Stimulated activated CD4-positive, alpha-beta T cell treated with anti-CD3 and anti-CD28 coated beads, Interleukin-15, amount 100 ng/mL, for 48 hours (primary cell): ENCODE data around the gene ZSCAN21.

Experiments used
- DNase-seq, 2 donors: peaks; one replicate each; pipeline ENCODE4 v3.0.0-alpha.2; 2020; ENCODE audit warnings: low read depth in 2 of 2

The ZSCAN21 gene

DNA sequence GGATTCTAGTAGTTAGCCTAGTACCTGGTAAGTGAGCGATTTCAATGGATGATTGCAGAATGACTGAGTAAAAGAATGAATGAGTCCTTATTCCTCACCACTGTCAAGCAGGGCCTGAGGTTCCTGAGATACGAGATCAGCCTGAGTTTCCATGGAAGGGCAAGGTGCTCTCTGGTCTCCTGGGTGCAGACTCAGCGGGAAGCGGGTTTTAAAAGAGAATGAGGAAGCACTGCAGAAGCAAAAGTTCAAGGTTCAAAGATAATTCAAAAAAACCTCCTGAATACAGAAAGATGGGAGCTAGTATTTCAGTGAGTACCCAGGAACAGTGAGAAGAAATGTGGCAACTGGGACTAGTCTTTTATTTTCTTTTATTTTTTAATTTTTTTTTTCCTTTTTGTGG lies 27.6 kb downstream of the ZSCAN21 start:
- no peak for DNase-seq

DNA sequence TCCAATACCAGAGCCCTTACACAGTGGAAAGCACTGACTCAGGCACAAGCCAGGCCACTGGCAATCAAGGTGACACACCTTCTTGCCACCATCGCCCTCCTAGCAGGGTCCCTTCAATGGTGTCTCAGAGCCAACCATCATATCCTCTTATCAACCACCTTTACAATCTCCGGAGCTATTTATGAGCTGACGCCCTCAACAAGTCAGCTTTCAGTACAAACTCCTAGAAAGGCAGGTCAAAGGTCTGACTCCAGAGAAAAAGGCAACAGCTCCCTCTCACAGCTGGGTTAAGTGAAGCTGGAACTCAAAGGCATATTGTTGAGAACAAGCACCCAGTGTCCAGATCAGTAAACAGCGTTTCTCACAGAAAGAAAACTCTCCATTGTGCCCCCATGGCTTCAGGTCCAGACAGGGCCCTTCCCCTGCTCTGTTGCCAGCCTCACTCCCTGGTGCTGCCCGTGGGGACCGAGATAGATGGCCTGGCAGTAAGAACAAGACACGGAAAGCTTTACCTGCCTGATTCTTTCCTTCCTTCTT lies 29.5 kb downstream of the ZSCAN21 start:
- DNase-seq: no peak

DNA sequence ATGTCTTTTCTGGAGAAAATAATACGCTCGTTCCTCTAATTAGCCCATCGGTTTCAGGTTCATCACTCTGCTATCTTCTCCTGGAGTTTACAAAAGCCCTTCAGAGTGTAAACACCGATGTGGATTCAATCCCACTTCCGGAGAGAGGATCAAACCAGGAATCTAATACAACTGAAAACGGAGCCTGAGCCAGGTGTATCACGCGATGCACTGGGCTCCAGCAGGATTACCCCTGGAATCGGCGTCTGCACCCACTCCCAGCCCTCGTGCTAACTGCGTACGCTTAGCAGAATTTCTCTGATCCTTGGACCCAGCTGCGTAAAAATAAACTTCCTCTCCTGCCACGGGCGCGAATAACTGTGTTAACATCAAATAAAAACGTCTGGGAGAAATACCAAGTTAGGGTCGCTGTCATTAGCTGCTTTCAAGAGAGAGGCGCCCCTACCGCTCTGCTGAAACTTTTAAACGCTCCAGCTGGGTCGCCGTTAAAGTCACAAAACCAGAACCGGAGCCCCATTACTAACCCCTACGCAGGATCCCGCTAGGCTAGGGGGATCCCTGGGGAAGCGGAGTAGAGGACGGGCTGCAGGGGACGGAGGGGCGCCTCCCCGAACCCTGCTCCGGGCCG lies 31.4 kb downstream of the ZSCAN21 start:
- DNase-seq: no peak

DNA sequence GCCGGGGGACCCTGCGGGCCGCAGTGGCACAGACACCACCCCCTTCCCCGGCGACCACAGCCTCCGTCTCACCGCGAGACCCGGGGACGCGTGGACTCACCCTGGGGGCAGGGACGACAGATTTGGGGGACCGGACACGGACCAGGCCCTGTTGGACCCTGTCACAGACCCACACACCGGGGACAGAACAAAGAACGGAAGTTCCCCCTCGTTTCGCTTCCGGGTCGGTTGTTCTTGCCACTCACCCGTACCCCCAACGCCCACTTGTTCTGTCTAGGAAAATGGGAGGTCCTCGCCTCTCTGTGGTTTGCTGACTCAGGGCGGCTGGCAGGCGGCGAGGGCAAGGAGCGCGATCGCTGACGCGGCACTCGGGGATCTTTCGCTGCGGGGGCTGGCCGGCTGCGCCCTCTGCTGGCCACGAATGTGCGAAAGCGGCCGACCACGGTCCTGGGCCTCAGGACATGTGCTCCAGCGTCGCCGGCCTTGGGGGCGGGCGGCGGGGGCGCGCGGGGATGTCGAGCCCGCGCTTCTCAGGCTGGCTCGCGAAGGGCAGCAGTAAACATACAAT lies 32.0 kb downstream of the ZSCAN21 start, which contains the start of gene ZNF3:
ZNF3 (minus strand) TSS at position 189 of the 568 bp plus-strand sequence. CDS start 4,366 bp downstream, outside the sequence.
- peak; percentile 98 for DNase-seq

DNA sequence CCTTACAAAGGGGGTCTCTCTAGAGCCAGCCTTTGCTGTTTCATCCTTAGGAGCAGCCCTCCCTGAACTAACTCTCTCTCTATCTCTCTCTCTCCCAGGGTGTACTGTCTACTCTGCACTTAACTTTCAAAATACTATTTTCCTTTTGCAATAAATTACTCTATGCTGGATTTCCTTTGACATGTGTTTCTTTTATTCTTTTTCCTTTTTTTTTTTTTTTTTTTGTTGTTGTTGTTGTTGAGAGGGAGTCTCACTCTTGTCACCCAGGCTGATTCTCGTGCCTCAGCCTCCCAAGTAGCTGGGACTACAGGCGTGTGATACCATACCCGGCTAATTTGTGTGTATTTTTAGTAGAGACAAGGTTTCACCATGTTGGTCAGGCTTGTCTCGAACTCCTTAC lies 33.4 kb downstream of the ZSCAN21 start:
- no peak for DNase-seq

DNA sequence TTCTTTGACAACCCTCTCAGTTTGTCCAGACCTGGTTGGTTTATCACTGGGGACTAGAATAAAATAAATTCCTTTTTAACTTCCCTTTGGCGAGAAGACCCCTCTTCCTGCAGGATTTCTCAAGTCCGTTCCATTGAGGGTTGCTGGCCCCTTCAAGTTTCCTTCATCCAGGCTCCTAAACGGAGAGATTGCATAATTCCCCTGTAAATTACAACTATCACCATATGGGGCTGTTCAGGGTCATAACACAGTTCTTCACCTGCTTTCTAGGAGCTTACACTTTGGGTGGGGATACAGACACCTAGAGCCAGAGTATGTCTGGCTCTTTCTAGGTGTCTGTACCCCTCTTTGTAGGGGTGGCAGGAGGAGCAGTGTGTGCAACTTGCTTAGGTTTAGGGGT lies 35.9 kb downstream of the ZSCAN21 start:
- no peak for DNase-seq

DNA sequence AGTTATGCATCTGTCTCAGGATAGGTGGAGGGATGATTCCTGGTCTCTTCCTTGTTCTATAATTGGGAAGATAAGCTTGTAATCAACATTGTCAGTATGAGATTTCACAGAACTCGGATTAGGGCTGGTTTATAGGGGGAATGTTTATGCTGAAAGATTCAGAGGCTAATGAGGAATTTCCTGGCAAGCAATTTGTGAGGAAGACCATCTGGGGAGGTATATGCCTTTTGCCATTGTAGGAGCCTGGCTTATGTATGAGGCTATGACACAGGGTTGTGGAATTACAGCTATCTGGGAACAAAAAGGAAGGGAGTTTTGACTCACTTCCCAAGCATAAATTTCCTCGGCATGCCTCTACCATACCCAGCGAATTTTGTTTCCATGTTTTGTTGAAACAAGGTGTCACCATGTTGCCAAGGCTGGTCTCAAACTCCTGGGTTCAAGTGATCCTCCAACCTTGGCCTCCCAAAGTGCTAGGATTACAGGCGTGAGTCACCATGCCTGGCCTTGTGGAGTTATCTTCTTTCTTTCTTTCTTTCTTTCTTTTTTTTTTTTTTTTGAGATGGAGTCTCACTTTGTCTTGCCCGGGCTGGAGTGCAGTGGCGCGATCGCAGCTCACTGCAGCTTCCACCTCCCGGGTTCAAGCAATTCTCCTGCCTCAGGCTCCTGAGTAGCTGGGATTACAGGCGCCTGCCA lies 37.6 kb downstream of the ZSCAN21 start:
- no peak for DNase-seq

DNA sequence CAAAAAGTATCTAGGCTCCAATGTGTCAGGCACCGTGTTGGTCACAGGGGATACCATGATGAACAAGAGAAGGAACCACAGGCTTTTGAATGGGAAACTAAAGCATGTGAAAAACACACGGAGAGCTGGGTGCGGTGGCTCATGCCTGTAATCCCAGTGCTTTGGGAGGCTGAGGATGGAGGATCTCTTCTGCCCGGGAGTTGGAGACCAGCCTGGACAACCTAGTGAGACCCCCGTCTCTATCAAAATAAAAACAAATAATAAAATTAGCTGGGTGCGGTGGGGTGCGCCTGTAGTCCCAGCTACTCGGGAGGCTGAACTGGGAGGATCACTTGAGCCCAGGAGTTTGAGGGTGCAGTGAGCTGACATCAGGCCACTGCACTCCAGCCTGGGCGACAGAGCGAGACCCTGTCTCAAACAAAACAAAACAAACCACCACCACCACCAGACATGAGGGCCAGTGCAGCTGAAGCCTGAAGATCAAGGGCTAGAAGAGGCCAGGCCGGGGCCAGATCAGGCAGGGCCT lies 38.6 kb downstream of the ZSCAN21 start:
- DNase-seq: no peak

DNA sequence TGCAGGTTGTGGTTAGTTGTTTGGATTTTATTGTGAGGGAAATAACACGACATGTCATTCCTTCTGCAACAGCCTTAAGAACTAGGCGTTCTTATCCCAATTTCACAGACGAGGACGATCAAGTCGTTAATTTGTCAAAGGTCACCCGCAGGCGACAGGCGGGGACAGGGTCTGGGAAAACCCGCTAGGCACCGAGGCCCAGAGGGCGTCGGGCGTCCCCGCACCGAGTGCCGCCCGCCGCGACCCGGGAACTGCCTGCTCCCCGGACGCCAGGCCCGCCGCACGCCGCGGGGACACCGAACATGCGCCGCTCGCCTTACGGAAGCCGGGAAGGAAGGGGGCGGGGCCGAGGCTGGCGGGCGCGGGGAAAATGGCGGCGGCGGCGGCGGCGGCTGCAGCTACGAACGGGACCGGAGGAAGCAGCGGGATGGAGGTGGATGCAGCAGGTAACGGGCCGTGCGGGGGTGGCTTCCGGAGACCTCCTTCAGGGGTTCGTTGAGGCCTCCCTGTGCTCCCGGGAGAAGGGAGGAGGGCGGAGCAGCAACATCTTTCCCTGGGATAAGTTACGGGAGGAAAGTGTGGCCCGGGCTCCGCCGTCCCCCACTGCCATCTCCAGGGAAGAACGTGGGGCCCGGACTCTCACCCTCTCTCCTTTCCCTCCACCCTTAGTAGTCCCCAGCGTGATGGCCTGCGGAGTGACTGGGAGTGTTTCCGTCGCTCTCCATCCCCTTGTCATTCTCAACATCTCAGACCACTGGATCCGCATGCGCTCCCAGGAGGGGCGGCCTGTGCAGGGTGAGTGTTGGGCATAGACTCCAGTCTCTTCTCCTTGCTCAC lies 39.3 kb downstream of the ZSCAN21 start, which contains the start of gene COPS6:
COPS6 (plus strand) TSS at position 349 of the 837 bp plus-strand sequence; CDS start at position 371, 22 bp downstream.
- DNase-seq: peak; percentile 64 to 84

DNA sequence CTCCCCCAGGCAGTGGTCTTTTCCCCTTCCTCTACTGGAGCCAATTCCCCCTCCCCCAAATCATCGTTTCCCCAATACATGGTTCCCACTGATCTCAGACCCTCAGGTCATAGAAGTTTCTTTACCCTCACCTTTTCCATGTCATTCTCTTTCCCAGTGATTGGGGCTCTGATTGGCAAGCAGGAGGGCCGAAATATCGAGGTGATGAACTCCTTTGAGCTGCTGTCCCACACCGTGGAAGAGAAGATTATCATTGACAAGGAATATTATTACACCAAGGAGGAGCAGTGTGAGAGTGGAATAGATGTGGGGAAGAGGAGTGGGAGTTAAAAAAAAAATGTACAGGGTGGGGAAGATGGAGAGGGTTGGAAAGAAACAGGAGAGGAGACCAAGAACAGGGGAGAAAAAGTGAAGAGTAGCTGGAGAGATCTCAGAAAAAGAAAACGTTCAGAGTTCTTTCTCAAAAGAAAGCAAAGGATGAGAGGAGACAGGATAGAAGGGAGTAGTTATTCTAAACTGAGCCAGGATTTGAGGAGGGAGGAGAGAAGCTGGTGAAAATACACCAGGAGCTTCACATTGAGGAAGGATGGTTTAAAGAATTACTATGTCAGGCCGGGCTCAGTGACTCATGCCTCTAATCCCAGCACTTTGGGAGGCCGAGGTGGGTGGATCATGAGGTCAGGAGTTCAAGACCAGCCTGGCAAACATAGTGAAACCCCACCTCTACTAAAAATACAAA lies 40.1 kb downstream of the ZSCAN21 start:
- DNase-seq: no peak

DNA sequence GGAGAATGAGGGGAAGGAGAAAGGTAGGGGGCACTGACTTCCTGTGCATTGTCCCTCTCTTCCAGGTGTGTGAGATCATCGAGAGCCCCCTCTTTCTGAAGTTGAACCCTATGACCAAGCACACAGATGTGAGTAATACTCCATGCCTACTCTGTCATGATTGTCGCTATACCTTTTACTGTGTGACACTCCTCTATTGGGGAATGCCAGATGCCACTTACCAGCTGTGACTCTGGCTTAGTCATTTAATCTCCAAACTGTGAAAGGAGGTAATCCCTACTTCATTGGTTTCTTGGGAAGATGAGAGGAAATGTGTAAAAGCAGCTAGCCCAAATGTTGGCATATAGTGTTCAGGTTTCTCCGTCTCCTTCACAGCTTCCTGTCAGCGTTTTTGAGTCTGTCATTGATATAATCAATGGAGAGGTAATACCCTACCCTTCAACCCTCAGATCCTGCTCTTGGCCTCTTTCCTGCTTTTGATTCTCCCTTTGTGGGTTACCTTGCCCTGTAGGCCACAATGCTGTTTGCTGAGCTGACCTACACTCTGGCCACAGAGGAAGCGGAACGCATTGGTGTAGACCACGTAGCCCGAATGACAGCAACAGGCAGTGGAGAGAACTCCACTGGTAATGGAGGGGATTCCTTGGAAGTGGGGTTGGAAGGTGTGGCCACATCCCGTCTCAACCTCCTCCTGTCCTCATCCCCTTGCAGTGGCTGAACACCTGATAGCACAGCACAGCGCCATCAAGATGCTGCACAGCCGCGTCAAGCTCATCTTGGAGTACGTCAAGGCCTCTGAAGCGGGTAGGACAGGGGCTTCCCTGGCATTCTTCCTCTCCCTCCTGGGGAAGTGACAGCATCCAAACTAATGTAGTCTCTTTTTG lies 41.2 kb downstream of the ZSCAN21 start:
- no peak for DNase-seq

DNA sequence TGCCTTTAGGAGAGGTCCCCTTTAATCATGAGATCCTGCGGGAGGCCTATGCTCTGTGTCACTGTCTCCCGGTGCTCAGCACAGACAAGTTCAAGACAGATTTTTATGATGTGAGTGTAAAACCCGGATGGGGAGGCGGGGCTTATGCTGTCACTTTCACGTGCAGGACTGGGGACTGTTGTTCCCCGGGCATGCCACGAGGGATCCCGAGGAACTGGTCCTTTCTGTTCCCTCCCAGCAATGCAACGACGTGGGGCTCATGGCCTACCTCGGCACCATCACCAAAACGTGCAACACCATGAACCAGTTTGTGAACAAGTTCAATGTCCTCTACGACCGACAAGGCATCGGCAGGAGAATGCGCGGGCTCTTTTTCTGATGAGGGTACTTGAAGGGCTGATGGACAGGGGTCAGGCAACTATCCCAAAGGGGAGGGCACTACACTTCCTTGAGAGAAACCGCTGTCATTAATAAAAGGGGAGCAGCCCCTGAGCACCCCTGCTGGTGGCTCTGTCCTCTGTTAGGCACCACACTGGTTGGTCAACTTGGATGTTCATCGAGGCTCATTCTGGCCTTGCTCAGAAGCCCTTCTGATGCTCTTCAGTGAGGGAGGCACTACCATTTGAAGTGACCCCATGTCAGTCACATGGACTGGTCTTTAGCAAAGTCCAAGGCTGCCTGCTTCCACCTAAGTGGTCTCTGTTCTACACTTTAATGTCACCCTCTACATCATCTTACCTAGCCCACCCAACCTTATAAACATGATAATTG lies 42.0 kb downstream of the ZSCAN21 start:
- no peak for DNase-seq

DNA sequence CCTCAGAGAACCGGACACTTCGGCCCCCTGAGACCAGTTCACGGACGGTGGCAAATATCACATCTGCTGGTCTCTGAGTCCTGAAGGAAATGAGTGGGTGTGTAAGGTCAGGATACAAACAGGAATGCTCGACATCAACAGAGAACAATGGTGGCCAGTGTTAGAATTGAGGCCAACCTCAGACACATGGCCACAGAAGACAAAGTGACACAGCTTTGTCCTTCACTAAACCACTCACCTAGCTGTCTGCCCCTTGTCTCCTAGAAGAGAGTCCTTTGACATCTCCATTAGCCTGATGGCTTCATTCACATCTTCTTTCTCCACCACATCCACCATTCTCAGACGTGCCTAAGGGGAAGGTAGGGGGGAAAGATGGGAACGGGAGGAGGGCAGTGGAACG lies 43.5 kb downstream of the ZSCAN21 start:
- DNase-seq: no peak

DNA sequence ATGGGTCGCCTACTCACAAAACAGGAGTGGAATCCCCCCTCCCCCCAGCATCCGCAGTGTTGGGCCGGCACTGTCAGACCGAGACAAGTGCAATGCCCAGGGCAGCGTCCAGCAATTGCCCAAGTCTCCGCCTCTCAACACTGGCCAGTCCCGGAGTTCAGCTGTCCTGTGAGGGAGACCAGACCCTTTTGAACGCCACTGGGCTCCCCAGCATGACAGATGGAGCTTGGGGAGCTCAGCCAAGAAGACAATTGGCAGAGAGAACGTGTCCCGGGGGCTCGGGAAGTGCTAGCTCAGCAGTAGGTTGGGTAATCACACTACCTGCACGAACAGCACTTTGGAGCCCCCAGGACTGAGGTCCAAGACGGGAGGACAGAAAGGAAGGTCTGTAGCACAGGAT lies 43.9 kb downstream of the ZSCAN21 start:
- no peak for DNase-seq

DNA sequence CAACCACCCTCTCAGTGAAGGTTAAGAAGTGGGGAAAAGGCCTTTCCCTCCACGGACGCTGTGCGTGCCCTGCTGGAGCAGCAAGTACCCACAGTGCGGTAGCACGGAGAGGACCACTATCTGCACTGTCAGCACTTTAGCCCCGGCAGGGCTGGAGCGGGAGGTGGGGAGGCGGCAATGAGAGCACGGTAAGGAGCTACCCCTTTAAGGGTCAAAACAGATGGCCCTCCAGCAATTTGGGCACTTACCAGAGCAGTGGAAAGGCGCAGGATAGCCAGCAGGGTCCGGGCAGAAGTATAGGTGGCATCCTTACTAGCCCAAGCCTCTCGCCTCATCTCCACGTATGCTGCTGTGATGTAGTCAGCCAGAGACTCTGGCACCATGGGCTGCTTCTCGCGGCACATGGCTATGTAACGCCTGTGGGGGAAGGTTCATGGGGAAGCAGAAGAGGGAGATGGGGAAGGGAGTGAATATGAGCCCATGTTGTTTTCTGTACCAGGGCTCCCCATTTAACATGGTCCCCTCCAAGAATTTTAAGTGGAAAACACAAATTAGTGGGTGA lies 44.4 kb downstream of the ZSCAN21 start:
- DNase-seq: no peak

DNA sequence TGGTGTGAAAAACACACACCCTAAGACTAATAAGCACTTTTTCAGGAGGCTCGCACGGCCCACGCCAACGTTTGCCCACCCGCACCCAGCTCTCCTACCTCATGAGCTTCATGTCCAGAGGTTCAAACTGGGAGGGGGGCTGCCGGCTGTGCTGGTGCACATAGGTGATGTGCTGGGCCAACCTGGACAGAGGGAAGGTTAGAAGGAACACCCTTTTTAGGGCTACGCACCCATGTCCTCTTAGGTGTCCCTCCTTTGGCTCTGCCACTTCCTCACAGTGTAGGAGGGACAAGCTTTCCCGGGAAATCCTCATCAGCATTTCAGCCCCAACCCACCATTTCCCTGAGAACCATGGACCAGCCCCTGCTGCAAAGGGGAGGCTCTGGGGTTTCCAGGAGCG lies 45.7 kb downstream of the ZSCAN21 start:
- no peak for DNase-seq

DNA sequence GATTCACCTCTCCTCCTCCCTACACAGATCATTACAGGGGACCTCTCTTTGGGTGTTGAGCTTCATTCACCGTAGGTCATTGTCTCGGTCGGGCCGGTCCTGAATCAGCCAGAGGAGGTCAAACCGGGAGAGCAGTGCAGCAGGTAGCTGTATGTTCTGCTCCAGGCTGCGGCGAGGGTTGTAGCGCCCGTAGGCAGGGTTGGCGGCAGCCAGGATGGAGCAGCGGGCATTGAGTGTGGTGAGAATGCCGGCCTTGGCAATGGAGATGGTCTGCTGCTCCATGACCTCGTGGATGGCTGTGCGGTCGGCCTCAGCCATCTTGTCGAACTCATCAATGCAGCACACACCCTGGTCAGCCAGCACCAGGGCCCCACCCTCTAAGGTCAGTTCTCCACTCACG lies 46.1 kb downstream of the ZSCAN21 start:
- DNase-seq: no peak

DNA sequence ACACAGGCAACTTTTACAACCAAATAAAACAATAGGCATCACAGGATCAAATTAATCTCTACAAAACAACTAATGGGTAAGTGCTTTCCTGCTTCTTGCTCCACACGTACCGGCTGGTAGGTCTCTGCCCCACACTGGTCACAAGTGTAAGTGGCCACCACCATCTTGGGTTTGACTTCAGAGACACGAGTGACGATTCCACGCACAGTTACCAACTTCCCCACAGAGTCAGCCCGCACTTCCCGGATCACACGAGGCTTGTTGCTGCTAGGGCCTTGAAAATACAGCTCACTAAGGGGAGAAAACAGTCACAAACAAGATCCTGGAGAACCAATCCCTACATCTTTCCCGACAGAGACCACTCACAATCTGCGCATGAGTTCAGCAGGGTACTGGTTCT lies 49.3 kb downstream of the ZSCAN21 start:
- no peak for DNase-seq

DNA sequence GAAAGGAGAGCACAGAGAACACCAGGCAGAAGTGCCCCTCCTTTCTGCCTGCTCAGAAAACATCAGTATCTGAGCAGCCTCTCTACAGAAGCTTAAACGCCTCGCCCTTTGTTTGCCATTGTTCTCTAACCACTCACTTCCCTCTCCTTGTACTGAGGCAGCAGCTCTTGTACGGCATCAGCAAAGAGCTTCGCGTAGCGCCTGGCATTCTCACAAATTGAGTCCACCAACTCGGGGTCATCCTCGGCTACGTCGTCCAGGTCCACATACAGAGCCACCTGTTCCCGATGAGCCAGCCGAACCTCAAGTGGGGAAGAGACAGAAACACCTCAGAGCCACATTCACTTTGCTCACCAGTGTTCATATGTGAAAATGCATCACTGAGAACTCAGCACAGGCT lies 49.9 kb downstream of the ZSCAN21 start:
- no peak for DNase-seq
